HFFc6 (cell line): ENCODE measurements around the gene HMOX1. TPM values are rescaled to one million over a fixed set of nuclear protein-coding genes. Genes with fewer than 3 reads are reported as not detected.

Experiments used
- DNase-seq: peaks from one replicate; pipeline ENCODE4 v3.0.0-alpha.2; 2018
- H3K27ac Mint-ChIP-seq: 2 replicates; pipeline ENCODE4 v1.8.0; 2020; ENCODE audit warnings: mild to moderate bottlenecking, mixed read lengths
- H3K27me3 Mint-ChIP-seq: 2 replicates; pipeline ENCODE4 v1.8.0; 2021; ENCODE audit warnings: mild to moderate bottlenecking, moderate library complexity, mixed read lengths; ENCODE audit not compliant: insufficient read depth
- H3K36me3 Mint-ChIP-seq: 2 replicates; pipeline ENCODE4 v1.8.0; 2021; ENCODE audit warnings: low read depth, mixed read lengths
- H3K4me1 Mint-ChIP-seq: 2 replicates; pipeline ENCODE4 v1.8.0; 2020; ENCODE audit warnings: low read depth, mixed read lengths
- H3K4me3 Mint-ChIP-seq: 2 replicates; pipeline ENCODE4 v1.8.0; 2020; ENCODE audit warnings: mild to moderate bottlenecking, moderate library complexity, mixed read lengths
- H3K9me3 Mint-ChIP-seq: 2 replicates; pipeline ENCODE4 v1.8.0; 2020; ENCODE audit warnings: mild to moderate bottlenecking, mixed read lengths
- total RNA-seq, 6 experiments: library from RNA; stranded (reverse); fragmentation: NEBNext Ultra II Directional; extraction: Animal tissue kit (Norgen Biotek cat#: 25700); gene quantifications; 2 replicates in 1 of 6; 3 replicates in 5 of 6; pipeline ENCODE4 v1.2.3, GENCODE V29; 2021
- TF ChIP-seq, protein P1 (sequence below): fragments of 200-600 bp; sonication (generic); IDR thresholded peaks from 2 replicates; pipeline ENCODE4 v1.5.0; 2021; ENCODE audit warnings: antibody characterized with exemption, mild to moderate bottlenecking

The HMOX1 gene
- total RNA-seq, 6 experiments from 2014 or later: 51.2 to 117 (median 56.2) TPM

DNA sequence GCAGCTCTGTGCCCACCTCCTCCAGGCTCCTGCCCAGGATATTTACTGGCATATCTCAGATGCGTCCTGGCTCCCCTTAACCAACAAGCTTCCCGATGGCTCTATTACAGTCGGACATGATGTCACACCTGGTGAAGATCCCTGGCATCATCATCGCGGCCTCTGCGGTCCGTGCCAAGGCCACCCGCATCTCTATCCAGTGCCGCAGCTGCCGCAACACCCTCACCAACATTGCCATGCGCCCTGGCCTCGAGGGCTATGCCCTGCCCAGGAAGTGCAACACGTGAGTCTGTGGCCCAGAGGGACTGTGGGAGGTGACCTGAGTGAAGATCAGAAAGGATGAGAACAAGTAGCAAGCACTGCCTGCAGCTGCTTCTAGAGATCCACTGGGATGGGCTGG, 25.5 kb downstream of the HMOX1 start:
- H3K27ac Mint-ChIP-seq: no peak overlapping the region
- DNase-seq: no peak
- H3K9me3 Mint-ChIP-seq: no peaks in the 10 kb centered on the region
- H3K4me3 Mint-ChIP-seq: no peak overlapping the region
- H3K27me3 Mint-ChIP-seq: peaks cover 6% of the 10 kb centered on the region; the same call in 1 of the 2 replicates
- peaks cover 11% of the 10 kb centered on the region for H3K4me1 Mint-ChIP-seq
- TF ChIP-seq, protein P1, sequence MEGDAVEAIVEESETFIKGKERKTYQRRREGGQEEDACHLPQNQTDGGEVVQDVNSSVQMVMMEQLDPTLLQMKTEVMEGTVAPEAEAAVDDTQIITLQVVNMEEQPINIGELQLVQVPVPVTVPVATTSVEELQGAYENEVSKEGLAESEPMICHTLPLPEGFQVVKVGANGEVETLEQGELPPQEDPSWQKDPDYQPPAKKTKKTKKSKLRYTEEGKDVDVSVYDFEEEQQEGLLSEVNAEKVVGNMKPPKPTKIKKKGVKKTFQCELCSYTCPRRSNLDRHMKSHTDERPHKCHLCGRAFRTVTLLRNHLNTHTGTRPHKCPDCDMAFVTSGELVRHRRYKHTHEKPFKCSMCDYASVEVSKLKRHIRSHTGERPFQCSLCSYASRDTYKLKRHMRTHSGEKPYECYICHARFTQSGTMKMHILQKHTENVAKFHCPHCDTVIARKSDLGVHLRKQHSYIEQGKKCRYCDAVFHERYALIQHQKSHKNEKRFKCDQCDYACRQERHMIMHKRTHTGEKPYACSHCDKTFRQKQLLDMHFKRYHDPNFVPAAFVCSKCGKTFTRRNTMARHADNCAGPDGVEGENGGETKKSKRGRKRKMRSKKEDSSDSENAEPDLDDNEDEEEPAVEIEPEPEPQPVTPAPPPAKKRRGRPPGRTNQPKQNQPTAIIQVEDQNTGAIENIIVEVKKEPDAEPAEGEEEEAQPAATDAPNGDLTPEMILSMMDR: no peak
- H3K36me3 Mint-ChIP-seq: peaks cover 10% of the 10 kb centered on the region

DNA sequence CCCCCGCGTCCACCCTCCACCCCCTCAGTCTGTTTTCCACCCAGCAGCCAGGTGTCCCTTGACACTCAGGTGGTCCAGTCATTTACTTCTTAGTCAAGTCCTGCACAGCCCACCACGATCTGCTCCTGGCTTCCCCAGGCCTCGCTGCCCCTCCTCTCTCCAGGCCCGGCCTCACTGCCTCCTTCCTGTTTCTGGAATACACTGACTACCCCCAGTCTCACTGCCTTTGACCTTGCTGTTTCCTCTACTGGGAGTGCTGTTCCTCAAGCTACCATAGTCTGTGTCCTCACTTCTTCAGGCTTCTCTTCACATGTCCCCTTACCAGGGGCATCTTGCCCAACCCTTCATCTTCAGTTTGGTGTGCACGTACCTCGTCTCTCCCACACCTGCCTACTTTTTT, 26.5 kb downstream of the HMOX1 start:
- no peaks in the 10 kb centered on the region for H3K9me3 Mint-ChIP-seq
- H3K27me3 Mint-ChIP-seq: peaks cover 6% of the 10 kb centered on the region; the same call in 1 of the 2 replicates
- H3K36me3 Mint-ChIP-seq: peaks cover 15% of the 10 kb centered on the region
- peaks cover 6% of the 10 kb centered on the region for H3K4me1 Mint-ChIP-seq
- TF ChIP-seq, protein P1: no peak
- H3K27ac Mint-ChIP-seq: no peak overlapping the region
- DNase-seq: no peak
- H3K4me3 Mint-ChIP-seq: no peak overlapping the region

DNA sequence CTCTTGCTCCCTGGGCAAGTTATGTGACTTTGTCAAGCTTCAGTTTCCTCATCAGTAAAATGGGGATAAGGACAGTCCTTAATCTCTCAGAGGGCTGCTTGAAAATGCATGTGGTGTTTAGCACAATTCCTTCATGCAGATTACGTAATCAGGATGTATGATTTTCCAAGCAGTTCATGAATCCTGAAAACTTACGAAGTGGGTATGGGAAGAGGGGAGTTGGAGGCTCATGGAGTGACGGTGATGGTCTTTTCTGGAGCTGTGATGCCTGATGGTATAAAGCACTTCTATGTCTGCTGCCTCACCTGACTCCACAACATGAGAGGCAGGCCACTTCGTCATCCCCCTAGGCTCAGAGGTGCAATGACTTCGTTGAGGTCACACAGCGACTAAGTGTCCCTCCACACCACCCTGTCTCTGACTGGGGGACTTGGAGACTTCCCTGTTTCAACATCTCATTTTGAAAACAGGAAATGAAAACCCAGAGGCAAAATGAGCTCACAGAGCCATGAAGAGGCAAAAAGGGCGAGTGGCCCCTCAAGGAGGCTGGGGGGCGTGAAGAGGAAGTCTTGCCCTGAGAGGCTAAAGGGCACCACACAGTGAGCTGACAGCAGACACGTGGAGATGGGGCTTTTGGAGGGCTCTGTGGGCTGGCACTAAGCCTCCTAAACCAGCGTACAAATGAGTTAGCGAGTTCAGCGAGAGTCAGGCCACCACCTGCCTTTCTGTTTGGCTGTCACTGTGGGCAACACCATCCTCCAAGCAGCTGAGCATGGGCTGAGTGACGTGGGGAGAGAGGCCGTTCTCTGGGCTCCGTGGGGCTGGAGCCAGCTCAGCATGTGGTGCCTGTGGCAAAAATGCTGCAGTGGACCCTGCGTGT, 29.1 kb downstream of the HMOX1 start:
- H3K9me3 Mint-ChIP-seq: no peaks in the 10 kb centered on the region
- no peak overlapping the region for H3K4me3 Mint-ChIP-seq
- no peak overlapping the region for H3K27ac Mint-ChIP-seq
- peaks cover 4% of the 10 kb centered on the region; the same call in 1 of the 2 replicates for H3K27me3 Mint-ChIP-seq
- TF ChIP-seq, protein P1: no peak
- no peaks in the 10 kb centered on the region for H3K4me1 Mint-ChIP-seq
- peaks cover 15% of the 10 kb centered on the region for H3K36me3 Mint-ChIP-seq
- DNase-seq: no peak

DNA sequence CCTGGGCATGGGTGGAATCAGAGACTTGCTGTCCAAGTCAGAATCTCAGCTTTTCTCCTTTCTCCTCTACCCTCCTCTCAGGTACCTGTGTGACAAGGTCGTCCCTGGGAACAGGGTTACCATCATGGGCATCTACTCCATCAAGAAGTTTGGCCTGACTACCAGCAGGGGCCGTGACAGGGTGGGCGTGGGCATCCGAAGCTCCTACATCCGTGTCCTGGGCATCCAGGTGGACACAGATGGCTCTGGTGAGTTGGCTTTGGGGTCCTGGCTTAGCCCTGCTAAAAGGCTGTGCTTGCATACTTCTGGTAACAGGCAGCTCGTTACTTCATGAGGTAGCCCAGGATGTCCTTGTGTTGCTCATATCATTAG, 29.8 kb downstream of the HMOX1 start:
- H3K36me3 Mint-ChIP-seq: peaks cover 15% of the 10 kb centered on the region
- no peaks in the 10 kb centered on the region for H3K9me3 Mint-ChIP-seq
- no peak for DNase-seq
- TF ChIP-seq, protein P1: no peak
- no peak overlapping the region for H3K4me3 Mint-ChIP-seq
- H3K27ac Mint-ChIP-seq: no peak overlapping the region
- peaks cover 5% of the 10 kb centered on the region for H3K27me3 Mint-ChIP-seq
- no peaks in the 10 kb centered on the region for H3K4me1 Mint-ChIP-seq

DNA sequence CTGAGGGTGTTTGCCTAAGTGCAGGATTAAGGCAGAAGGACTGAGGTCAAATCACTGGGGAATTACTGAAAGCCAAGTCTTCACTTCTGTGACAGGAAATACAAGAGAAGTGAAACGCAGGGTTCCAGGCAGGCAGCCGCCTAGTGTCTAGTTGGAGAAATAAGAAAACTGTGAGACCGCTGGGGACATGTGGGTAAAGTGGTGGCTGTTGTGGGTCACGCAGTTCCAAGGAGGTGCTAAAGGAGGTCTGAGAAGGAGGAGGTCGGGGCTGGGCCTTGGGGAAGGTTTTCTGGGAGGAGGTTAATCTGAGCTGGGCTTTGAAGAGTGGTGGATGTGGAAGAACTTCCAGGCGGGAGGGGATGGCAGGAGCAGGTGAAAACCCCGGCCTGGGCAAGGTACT, 30.2 kb downstream of the HMOX1 start:
- TF ChIP-seq, protein P1: no peak
- Mint-ChIP-seq H3K27ac (no peak overlapping the region), H3K27me3 (peaks cover 5% of the 10 kb centered on the region), H3K4me1 (no peaks in the 10 kb centered on the region), H3K4me3 (no peak overlapping the region), H3K36me3 (peaks cover 15% of the 10 kb centered on the region), H3K9me3 (no peaks in the 10 kb centered on the region)
- no peak for DNase-seq
